ENCODE data around the gene NCOR1.
A peak's percentile ranks its signal among the peaks of the same experiment; 100 is the strongest.
"Not testable (repeated sequence)": the region's sequence is repeated elsewhere in the genome, so short reads cannot be mapped to it uniquely, and the experiment has no call there.

The NCOR1 gene

DNA sequence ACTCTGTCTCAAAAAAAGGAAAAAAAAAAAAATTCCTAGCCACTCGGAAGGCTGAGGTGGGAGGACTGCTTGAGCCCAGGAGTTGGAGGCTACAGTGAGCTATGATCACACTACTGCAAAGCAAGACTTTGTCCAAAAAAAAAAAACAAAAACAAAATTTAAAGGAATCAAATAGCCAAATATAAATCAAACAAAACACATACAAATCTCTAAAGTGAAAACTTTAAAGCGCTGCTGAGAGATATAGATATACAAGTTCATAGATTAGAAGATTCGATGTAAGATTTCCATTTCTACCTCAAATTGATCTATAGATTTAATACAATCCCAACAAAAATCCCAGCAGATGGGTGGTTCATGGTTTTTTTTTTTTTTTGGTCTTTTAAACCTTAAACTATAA, 132.1 kb downstream of the NCOR1 start:
- DNase-seq = no peak

- DNase-seq = no peak
Measured at GRCh38 chr17:16081507-16082087, 133.7 kb downstream of the NCOR1 start.

DNA sequence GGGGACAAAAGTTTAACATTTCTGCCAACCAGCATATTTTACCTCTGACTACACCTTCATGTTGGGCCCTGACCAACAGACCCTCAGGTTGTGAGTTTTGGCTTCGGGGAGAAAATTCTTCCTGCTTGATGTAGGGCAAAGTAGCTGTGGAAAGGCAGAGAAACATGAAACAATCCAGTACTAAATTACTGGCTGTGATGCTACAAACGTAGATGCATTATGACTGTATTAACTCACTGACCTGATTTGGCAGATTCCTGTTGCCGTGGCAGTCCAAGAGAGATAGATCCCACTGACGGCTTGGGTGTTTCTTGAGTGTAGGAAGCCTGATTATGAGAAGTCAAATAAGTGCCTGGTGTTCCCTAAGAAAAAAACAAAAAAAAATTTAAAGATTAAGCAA, 135.0 kb downstream of the NCOR1 start:
- DNase-seq = no peak

- DNase-seq = no peak
Measured at GRCh38 chr17:16075949-16076348, 139.4 kb downstream of the NCOR1 start.

DNA sequence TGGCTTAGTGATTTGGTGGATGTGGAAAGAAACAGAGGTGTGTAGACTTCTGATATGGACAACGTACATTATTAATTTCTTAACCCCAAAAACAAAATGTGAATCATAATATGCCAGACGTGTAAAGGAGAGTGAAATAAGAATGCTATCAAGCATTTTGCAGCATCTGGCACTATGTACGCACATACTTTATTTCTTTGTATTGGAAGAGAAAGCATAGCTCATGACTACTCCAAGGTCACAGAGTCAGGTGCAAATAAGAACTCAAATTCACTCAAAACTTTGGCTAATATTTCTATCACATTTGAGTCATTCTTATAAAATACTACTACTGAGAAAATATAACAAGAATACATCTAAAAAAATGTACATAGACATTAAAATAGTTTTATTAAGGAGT, 140.9 kb downstream of the NCOR1 start:
- DNase-seq = no peak

DNA sequence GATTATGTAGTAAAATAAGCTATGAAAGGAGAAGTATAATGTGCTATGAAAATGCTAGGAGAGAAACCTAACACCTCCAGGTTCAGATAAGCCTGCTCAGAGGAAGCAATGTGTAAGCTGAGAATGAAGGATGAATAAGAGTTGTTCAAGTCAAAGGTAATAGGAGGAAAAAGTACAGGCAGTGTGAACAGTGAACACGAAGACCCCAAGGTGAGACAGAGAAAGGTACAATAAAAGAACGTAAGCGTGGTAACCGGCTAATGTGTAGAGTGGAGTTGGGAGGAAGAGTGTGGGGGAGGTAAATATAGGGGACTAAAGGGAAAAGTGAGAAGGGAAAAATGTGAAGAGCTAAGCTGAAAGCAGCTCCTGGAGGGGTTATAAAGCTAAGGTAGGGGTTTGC, 141.5 kb downstream of the NCOR1 start:
- DNase-seq = no peak

DNA sequence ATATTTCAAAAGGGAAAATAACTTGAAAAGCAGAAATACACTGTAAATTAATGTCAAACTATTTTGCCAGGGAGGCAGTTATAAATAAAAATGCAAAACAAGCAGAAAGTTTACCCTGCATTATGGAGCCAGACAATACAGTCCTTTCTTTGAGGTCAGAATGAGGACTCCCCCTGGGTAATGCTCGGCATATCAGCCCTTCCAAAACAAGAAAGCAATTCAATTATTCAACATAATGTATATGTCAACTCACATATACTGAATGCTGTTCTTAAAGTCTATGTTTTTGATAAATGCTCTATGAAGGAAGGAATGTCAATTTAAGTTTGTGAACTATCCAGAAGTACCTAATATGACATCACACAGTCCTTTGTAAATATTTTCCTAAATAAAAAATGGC, 143.3 kb downstream of the NCOR1 start:
- no peak for DNase-seq

- no peak for DNase-seq
Measured at GRCh38 chr17:16068323-16068722, 147.0 kb downstream of the NCOR1 start.

DNA sequence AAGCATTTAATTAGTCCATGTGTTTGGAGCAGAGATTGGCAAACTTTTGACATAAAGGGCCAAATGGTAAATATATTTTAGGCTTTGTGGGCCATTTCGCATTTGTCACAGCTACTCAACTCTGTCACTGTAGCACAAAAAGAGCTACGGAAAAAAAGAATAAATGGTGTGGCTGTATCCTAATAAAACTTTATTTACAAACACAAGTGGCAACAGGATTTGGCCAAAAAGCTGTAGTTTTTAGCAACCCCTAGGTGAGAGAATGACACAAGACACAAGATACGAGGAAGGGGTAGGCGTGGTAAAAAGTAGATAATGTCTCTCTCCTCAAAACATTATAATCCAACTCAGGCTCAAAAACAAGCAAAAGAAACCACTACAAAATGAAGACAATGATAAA, 149.2 kb downstream of the NCOR1 start:
- no peak for DNase-seq

GRCh38 chr17:16061631-16062030, 153.7 kb downstream of the NCOR1 start:
- DNase-seq = no peak

GRCh38 chr17:16055139-16055538, 160.2 kb downstream of the NCOR1 start:
- DNase-seq = not testable (repeated sequence)

GRCh38 chr17:16052486-16052885, 162.8 kb downstream of the NCOR1 start:
- no peak for DNase-seq

DNA sequence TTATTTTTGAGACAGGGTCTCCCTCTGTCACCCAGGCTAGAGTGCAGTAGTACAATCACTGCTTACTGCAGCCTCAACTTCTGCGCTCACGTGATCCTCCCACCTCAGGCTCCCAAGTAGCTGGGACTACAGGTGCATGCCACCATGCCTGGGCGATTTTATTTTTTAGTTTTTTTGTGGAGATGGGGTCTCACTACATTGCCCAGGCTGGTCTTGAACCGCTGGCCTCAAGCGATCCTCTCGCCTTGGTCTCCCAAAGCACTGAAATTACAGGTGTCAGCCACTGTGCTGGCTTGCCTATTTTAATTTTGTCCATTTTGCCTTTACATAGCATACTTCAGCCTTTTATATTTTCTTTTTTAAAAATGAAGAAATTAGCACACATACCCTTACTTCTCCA, 164.5 kb downstream of the NCOR1 start:
- DNase-seq = no peak

DNA sequence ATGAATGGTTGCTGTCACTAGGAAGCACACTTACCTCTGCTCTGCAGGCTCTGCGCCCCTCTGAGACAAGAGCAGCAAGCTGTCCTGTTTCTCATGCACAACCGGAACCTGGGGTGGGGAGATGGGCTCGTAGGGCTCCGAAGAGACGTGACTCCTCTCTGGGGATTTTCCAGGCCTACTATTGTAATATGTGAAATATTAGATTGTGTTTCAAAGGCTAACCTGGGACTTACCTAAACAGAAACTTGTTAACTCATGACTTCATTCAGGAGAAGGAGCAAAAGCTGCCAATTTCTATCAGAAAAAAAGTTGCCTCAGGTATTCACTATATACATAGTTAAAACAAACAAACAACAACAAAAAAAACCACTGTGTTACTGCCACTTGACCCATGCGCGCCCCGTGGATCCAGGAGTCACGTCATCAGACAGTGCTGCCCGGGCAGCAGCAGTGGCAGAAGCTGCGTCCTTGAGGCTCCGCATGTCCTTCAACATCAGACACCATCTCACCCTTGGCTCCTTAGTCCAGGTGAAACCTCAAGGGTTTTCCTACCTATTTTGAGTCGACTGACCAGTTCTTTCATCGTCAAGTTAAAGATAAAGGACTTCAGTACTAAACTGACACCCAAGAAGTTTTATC, 166.4 kb downstream of the NCOR1 start:
- DNase-seq = no peak

DNA sequence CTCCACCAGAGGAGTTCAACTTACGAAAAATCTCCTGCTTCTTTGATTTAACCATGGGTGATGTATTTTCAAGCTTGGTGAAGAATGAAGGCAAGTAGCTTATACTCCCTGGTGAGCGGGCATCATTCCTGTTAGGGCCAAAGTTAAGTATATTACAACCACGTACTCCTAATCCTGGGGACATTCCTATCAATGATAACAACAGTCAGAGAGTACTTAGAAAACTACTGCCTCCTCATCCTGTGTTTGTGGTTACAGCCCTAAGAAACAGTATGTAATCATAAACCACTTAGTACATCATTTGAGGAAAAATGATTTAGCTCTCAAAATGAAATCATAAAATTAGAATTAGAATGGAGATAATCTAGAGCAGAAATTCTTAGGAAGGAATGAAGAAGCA, 168.4 kb downstream of the NCOR1 start:
- no peak for DNase-seq

- DNase-seq = no peak
Measured at GRCh38 chr17:16044487-16044886, 170.8 kb downstream of the NCOR1 start.

DNA sequence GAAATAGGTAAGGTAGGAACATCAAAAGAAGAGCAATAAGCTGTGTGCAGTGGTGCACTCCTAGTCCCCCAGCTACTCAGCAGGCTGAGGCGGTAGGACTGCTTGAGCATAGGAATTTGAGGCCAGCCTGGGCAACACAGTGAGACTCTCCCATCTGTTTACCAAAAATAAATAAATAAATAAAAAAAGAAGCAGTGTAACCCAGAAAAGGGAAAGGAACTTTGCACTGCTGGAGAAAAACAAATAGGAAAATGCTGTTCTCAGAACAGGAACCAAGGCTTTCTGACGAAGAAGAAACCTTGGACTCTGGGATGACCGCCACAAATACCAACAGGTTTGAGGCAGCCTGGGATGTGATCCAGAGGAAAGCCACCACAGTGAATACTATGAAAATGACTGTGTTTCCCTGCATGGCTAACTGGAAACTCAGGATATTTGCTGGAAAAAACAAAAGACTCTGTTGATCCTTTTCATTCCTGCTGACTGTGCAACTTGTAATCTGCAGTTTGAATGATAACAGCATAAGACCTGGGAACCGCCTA, 174.6 kb downstream of the NCOR1 start:
- no peak for DNase-seq

GRCh38 chr17:16037636-16038035, 177.7 kb downstream of the NCOR1 start:
- no peak for DNase-seq

DNA sequence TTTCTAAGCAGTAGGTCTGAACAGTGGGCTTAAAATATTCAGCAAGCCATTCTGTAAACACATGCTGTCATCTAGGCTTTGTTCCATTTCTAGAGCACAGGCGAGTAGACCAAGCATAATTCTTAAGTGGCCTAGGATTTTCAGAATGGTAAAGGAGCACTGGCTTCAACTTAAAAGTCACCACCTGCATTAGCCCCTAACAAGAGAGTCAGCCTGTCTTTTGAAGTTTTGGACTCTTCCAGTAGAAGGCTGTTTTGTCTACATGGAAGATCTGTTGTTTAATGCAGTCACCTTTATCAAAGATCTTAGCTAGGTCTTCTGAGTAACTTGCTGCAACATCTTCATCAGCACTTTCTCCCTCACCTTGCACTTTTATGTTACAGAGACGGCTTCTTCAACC, 179.1 kb downstream of the NCOR1 start:
- DNase-seq = no peak

- DNase-seq = no peak
Measured at GRCh38 chr17:16033729-16034349, 181.5 kb downstream of the NCOR1 start.

DNA sequence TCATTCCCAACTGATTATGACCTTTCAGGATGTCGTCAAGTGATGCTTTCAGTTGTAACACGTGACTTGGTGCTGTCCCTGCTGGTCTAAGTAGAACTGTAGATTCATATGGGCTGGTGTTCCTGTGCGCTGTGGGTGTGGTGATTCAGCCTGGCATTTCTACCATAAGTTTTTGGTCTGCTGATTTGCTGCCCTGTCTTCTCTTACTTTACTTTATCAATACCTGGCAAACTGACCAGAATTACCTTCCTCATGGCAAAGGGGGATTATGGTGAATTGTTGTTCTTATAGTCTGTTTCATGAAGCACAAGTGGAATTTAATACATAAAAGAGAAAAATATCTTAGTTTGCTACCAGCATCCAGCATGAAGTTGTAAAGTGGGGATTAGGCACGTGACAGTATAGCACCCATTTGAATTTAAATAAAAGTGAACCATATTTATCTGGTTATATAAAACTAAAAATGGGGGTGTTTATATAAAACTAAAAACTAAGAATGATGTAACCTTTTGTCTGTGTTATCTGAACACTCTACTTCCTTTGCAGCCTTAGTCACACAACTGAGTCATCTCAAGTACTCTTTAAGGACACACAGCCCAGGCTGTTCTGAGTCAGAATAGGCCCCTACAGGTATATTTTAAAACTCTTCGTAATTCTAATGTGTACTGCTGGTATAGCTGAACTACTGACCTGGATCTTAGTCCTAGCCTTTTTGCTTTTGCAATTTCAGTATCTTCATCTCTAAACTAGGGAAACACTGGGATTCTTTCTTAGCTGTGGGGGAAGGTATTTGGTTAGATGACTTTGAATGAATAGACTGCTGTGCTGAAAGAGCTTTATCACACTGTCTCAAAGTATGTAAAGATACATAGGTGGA, 187.4 kb downstream of the NCOR1 start:
- DNase-seq = peak; percentile 33

- DNase-seq = no peak
Measured at GRCh38 chr17:16026895-16027294, 188.4 kb downstream of the NCOR1 start.

DNA sequence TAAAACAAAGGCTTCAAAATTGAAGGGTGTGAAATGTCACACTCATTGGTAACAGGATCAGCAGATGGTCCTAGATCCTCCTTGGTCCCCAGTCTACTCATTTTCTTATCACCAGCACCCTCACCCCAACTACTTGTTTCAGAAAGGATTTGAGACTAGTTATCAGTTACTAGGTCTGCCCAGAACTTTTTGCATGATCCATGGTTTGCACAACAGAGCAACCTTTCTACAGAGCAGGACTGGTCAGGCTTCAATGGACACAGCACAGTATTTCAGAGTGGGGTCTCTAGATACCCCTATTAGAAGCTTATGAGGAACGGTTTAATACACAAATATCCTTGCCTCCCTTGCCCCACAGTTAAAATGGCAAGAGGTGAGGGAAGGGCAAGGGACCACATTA, 190.1 kb downstream of the NCOR1 start:
- no peak for DNase-seq
